Body of pancreas (tissue), 4 donors: ENCODE measurements around the gene KAT7.

Experiments used
- POLR2A ChIP-seq, 3 donors: fragments of 450-650 bp; IDR thresholded peaks; one replicate each; pipeline ENCODE4 v1.6.1; 2016; ENCODE audit warnings: antibody characterized with exemption in 3 of 3, mild to moderate bottlenecking in 2 of 3
- TF ChIP-seq, protein P1 (sequence below), 7 experiments: fragments of 450-650 bp in 4 of 7; fragments of 200-600 bp in 3 of 7; sonication (generic) in 3 of 7; IDR thresholded peaks; one replicate each; pipeline ENCODE4 v1.5.1; 2016 to 2019; ENCODE audit warnings: antibody characterized with exemption in 7 of 7

DNA sequence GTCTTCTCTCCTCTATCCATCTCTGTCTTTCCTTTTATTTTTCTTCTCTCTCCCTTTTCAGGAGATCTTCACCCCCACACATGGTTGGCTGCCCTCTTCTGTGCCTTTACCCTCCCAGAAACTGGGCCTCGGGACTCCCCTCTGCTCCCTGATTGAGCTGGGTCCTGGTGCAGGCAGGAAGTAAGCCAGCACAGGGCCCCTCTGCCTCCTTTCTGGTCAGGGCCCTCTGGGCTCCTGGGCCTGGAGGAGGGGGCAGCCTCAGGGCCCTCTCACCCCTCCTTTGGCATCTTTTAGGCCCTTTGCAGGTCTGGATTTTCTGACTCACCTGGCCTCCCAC, 80.5 kb downstream of the KAT7 start:
- TF ChIP-seq, protein P1, sequence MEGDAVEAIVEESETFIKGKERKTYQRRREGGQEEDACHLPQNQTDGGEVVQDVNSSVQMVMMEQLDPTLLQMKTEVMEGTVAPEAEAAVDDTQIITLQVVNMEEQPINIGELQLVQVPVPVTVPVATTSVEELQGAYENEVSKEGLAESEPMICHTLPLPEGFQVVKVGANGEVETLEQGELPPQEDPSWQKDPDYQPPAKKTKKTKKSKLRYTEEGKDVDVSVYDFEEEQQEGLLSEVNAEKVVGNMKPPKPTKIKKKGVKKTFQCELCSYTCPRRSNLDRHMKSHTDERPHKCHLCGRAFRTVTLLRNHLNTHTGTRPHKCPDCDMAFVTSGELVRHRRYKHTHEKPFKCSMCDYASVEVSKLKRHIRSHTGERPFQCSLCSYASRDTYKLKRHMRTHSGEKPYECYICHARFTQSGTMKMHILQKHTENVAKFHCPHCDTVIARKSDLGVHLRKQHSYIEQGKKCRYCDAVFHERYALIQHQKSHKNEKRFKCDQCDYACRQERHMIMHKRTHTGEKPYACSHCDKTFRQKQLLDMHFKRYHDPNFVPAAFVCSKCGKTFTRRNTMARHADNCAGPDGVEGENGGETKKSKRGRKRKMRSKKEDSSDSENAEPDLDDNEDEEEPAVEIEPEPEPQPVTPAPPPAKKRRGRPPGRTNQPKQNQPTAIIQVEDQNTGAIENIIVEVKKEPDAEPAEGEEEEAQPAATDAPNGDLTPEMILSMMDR (IDR thresholded peaks at IDR 0.05) = no peak
- TF ChIP-seq POLR2A (IDR thresholded peaks at IDR 0.05) = no peak
